HL-60 (cell line): Measurements from ENCODE around the gene HOXC12.

Source experiments
- DNase-seq, 2 experiments: peaks; one replicate each; pipeline ENCODE4 v3.0.0-alpha.2; 2010 to 2020; ENCODE audit warnings: low read depth in 1 of 2, low spot score in 1 of 2
- H3K27ac ChIP-seq: fragments of 250-450 bp; sonication (Bioruptor Pico); replicated peaks from 2 replicates; pipeline ENCODE4 v1.5.1; 2020; ENCODE audit warnings: mild to moderate bottlenecking, moderate library complexity
- H3K27me3 ChIP-seq: fragments of 250-450 bp; sonication (Bioruptor Pico); 2 replicates; pipeline ENCODE4 v1.5.1; 2021; ENCODE audit warnings: mild to moderate bottlenecking, moderate library complexity; ENCODE audit not compliant: insufficient read depth, poor library complexity, severe bottlenecking
- H3K4me3 ChIP-seq: replicated peaks from 2 replicates; pipeline ENCODE4 v1.5.1; 2011; ENCODE audit warnings: mild to moderate bottlenecking, control low read depth, low read length; ENCODE audit not compliant: insufficient read depth
- CTCF ChIP-seq: IDR thresholded peaks from one replicate; pipeline ENCODE4 v1.5.1; 2011; ENCODE audit warnings: low read length, control low read depth, inconsistent platforms; ENCODE audit not compliant: insufficient read depth
- GABPA ChIP-seq: IDR thresholded peaks from 2 replicates; pipeline ENCODE4 v1.6.1; 2012; ENCODE audit warnings: low read depth
- POLR2AphosphoS5 ChIP-seq: IDR thresholded peaks from 2 replicates; pipeline ENCODE4 v1.6.1; 2012; ENCODE audit warnings: low read depth
- REST ChIP-seq: IDR thresholded peaks from 2 replicates; pipeline ENCODE4 v1.6.1; 2012; ENCODE audit warnings: low read depth; ENCODE audit not compliant: insufficient replicate concordance
- SPI1 ChIP-seq: IDR thresholded peaks from 2 replicates; pipeline ENCODE4 v1.6.1; 2012; ENCODE audit warnings: low read depth, mild to moderate bottlenecking, borderline replicate concordance

Gene HOXC12

GRCh38 chr12:53976823-53977595 lies 22.3 kb downstream of the HOXC12 start:
- peaks cover 81% of the 10 kb centered on the region for H3K27me3 ChIP-seq
- H3K27ac ChIP-seq, result no peak overlapping the region
- no peak for DNase-seq
- no peak overlapping the region for H3K4me3 ChIP-seq
- TF ChIP-seq GABPA, result no peak
- TF ChIP-seq POLR2AphosphoS5, result no peak
- TF ChIP-seq REST, result no peak
- TF ChIP-seq SPI1, result no peak
- no peak for TF ChIP-seq CTCF

- Histone ChIP-seq H3K27ac (no peak overlapping the region), H3K27me3 (peaks cover 77% of the 10 kb centered on the region), H3K4me3 (no peak overlapping the region)
- TF ChIP-seq GABPA (no peak), CTCF (no peak), POLR2AphosphoS5 (no peak), SPI1 (no peak), REST (no peak)
- DNase-seq, result no peak
Measured at GRCh38 chr12:53977596-53978445, 23.1 kb downstream of the HOXC12 start.

- Histone ChIP-seq H3K4me3 (no peak overlapping the region), H3K27me3 (peaks cover 68% of the 10 kb centered on the region)
- no peak for TF ChIP-seq GABPA
- TF ChIP-seq CTCF, result no peak
- TF ChIP-seq REST, result no peak
- no peak for TF ChIP-seq POLR2AphosphoS5
- no peak for TF ChIP-seq SPI1
Measured at GRCh38 chr12:53978477-53979356, 24.0 kb downstream of the HOXC12 start.

More at GRCh38 chr12:53978477-53979356, 24.0 kb downstream of the HOXC12 start:
- H3K27ac ChIP-seq, result no peak overlapping the region
- DNase-seq, result no peak
